HCT116 (cell line): ENCODE measurements around the gene MESD. TPM values are rescaled to one million over a fixed set of nuclear protein-coding genes. Genes with fewer than 3 reads are reported as not detected.

Experiments
- ATAC-seq: fragments of 200-7000 bp; cut with Tn5 transposase; 2 replicates; pipeline ENCODE4 v1.9.1; 2020; ENCODE audit warnings: mild to moderate bottlenecking, moderate library complexity
- BruUV-seq: library from RNA; stranded (reverse); fragments of 400-500 nt; replicated peaks from 2 replicates; lab custom pipeline; 2021; lab: Mats Ljungman, UMichigan
- CTCF ChIA-PET: fragments of 300-600 bp; sonication (Branson Sonifier 250); formaldehyde crosslinking; loops from one replicate; lab custom pipeline; 2021; ENCODE audit warnings: antibody characterized with exemption; lab: Charles Lee
- POLR2A ChIA-PET: fragments of 300-600, 350-600 bp; sonication (Branson Sonifier 250); formaldehyde crosslinking; loops from one replicate; lab custom pipeline; 2021; ENCODE audit warnings: antibody characterized with exemption; lab: Charles Lee
- RAD21 ChIA-PET, 2 experiments: fragments of 300-600 bp; sonication (Branson Sonifier 250); formaldehyde crosslinking; loops; one replicate each; lab custom pipeline; 2023; ENCODE audit warnings: low total read pairs in 2 of 2; ENCODE audit not compliant: uncharacterized antibody in 2 of 2, unreplicated experiment in 2 of 2, low non-redundant PET in 1 of 2; lab: Charles Lee
- DNase-seq: peaks from one replicate; pipeline ENCODE4 v3.0.0-alpha.2; 2010; ENCODE audit warnings: low read depth, low spot score
- H2AFZ ChIP-seq: fragments of 200-600 bp; shearing (Covaris generic), sonication (generic); 2 replicates; pipeline ENCODE4 v1.6.1; 2017; ENCODE audit warnings: low read depth, mixed run types, mixed read lengths, antibody characterized with exemption, low read length; ENCODE audit not compliant: poor library complexity, severe bottlenecking
- H3K27ac ChIP-seq: 2 replicates; pipeline ENCODE4 v1.5.1; 2012; ENCODE audit warnings: low read depth, low read length
- H3K27me3 ChIP-seq: fragments of 200-600 bp; sonication (generic); 2 replicates; pipeline ENCODE4 v1.6.1; 2016; ENCODE audit warnings: mixed run types, low read length, mixed read lengths; ENCODE audit not compliant: insufficient read depth
- H3K36me3 ChIP-seq, 2 experiments: fragments of 200-500 bp in 1 of 2; fragments of 200-600 bp in 1 of 2; sonication (Bioruptor generic) in 1 of 2; sonication (generic) in 1 of 2; 2 replicates each; pipeline versions ENCODE4 v1.5.1 to v1.6.1; 2014 to 2016; ENCODE audit warnings: low read length in 2 of 2, inconsistent platforms in 1 of 2, mixed read lengths in 1 of 2, mixed run types in 1 of 2; ENCODE audit not compliant: insufficient read depth in 2 of 2, control insufficient read depth in 1 of 2
- H3K4me1 ChIP-seq, 2 experiments: fragments of 200-600 bp in 1 of 2; sonication (generic) in 1 of 2; 2 replicates each; pipeline versions ENCODE4 v1.5.1 to v1.6.1; 2012 to 2017; ENCODE audit warnings: low read length in 2 of 2, inconsistent platforms in 1 of 2, mild to moderate bottlenecking in 1 of 2, mixed read lengths in 1 of 2, mixed run types in 1 of 2, moderate library complexity in 1 of 2; ENCODE audit not compliant: insufficient read depth in 2 of 2, control insufficient read depth in 1 of 2
- H3K4me2 ChIP-seq: fragments of 200-600 bp; sonication (generic); 2 replicates; pipeline ENCODE4 v1.6.1; 2017; ENCODE audit warnings: mixed run types, low read length, mixed read lengths
- H3K4me3 ChIP-seq, 2 experiments: fragments of 200-600 bp in 1 of 2; sonication (generic) in 1 of 2; replicated peaks in 1 of 2; 2 replicates each; pipeline ENCODE4 v1.5.1; 2011 to 2016; ENCODE audit warnings: low read length in 2 of 2, control low read depth in 1 of 2, low read depth in 1 of 2, mild to moderate bottlenecking in 1 of 2, mixed read lengths in 1 of 2, mixed run types in 1 of 2
- H3K79me2 ChIP-seq: fragments of 200-600 bp; sonication (generic); 2 replicates; pipeline ENCODE4 v1.6.1; 2017; ENCODE audit warnings: mild to moderate bottlenecking, mixed run types, low read length, moderate library complexity, mixed read lengths; ENCODE audit not compliant: insufficient read depth
- H3K9ac ChIP-seq: fragments of 200-600 bp; sonication (generic); 2 replicates; pipeline ENCODE4 v1.6.1; 2016; ENCODE audit warnings: low read length, mixed read lengths
- H3K9me2 ChIP-seq: fragments of 200-600 bp; sonication (generic), shearing (Covaris generic); 2 replicates; pipeline ENCODE4 v1.6.1; 2017; ENCODE audit warnings: mixed run types, mild to moderate bottlenecking, moderate library complexity; ENCODE audit not compliant: insufficient read depth
- H3K9me3 ChIP-seq, 2 experiments: fragments of 200-500 bp in 1 of 2; fragments of 200-600 bp in 1 of 2; sonication (Bioruptor generic) in 1 of 2; sonication (generic) in 1 of 2; 2 replicates each; pipeline ENCODE4 v1.6.1; 2014 to 2017; ENCODE audit warnings: low read length in 2 of 2, mixed read lengths in 2 of 2, inconsistent platforms in 1 of 2, low read depth in 1 of 2, mild to moderate bottlenecking in 1 of 2, mixed run types in 1 of 2, moderate library complexity in 1 of 2; ENCODE audit not compliant: control insufficient read depth in 1 of 2, insufficient read depth in 1 of 2
- H4K20me1 ChIP-seq: fragments of 200-600 bp; sonication (generic), shearing (Covaris generic); 2 replicates; pipeline ENCODE4 v1.6.1; 2017; ENCODE audit warnings: mixed run types, mild to moderate bottlenecking, moderate library complexity; ENCODE audit not compliant: insufficient read depth
- EGR1 ChIP-seq: IDR thresholded peaks from 2 replicates; pipeline ENCODE4 v1.6.1; 2012; ENCODE audit warnings: low read depth
- ELF1 ChIP-seq: IDR thresholded peaks from 2 replicates; pipeline ENCODE4 v1.6.1; 2012; ENCODE audit warnings: low read depth, borderline replicate concordance
- EZH2phosphoT487 ChIP-seq: fragments of 200-600 bp; IDR thresholded peaks from 2 replicates; pipeline ENCODE4 v1.6.1; 2018; ENCODE audit warnings: antibody characterized with exemption, borderline replicate concordance
- POLR2A ChIP-seq: IDR thresholded peaks from 2 replicates; pipeline ENCODE4 v1.7.0; 2011; ENCODE audit warnings: borderline replicate concordance; ENCODE audit not compliant: insufficient read depth, insufficient read length; ENCODE audit errors: extremely low read depth
- POLR2AphosphoS5 ChIP-seq: IDR thresholded peaks from 2 replicates; pipeline ENCODE4 v1.6.1; 2011; ENCODE audit warnings: mild to moderate bottlenecking, low read depth, low read length, moderate library complexity
- SIN3A ChIP-seq: IDR thresholded peaks from 2 replicates; pipeline ENCODE4 v1.6.1; 2012; ENCODE audit warnings: low read depth
- TCF7L2 ChIP-seq: IDR thresholded peaks from 2 replicates; pipeline ENCODE4 v1.7.0; 2011; ENCODE audit warnings: borderline replicate concordance, inconsistent platforms; ENCODE audit not compliant: insufficient read depth, insufficient read length; ENCODE audit errors: extremely low read depth
- YY1 ChIP-seq: IDR thresholded peaks from 2 replicates; pipeline ENCODE4 v1.6.1; 2011; ENCODE audit warnings: low read length, low read depth, moderate library complexity, mild to moderate bottlenecking; ENCODE audit not compliant: insufficient replicate concordance; ENCODE audit errors: extremely low read depth
- ZFX ChIP-seq: fragments of 450-650 bp; IDR thresholded peaks from 2 replicates; pipeline ENCODE4 v1.6.1; 2017
- intact Hi-C: fragments of 100-400 bp; cut with micrococcal nuclease; formaldehyde crosslinking; loops from 2 replicates; pipeline ENCODE4 v1.10.0; 2022
- total RNA-seq: library from RNA; stranded (reverse); gene quantifications from one replicate; pipeline ENCODE4 v1.2.1, GENCODE V29; 2021; ENCODE audit not compliant: unreplicated experiment
- TF ChIP-seq, protein P1 (sequence below): IDR thresholded peaks from 2 replicates; pipeline ENCODE4 v1.6.1; 2011; ENCODE audit warnings: mild to moderate bottlenecking, low read length, moderate library complexity; ENCODE audit not compliant: insufficient replicate concordance; ENCODE audit errors: extremely low read depth
- TF ChIP-seq, protein P2 (sequence below), 3 experiments: fragments of 200-600 bp in 1 of 3; sonication (generic) in 1 of 3; IDR thresholded peaks in 2 of 3; conservative IDR thresholded peaks in 1 of 3; 2 replicates each; pipeline ENCODE4 v1.5.1; 2012 to 2017; ENCODE audit warnings: low read depth in 2 of 3, low read length in 2 of 3, antibody characterized with exemption in 1 of 3, borderline replicate concordance in 1 of 3, control low read depth in 1 of 3, mild to moderate bottlenecking in 1 of 3, mixed read lengths in 1 of 3, mixed run types in 1 of 3, moderate library complexity in 1 of 3; ENCODE audit not compliant: insufficient read depth in 1 of 3

Gene MESD
- total RNA-seq, 1 experiment from 2014 or later: 22.5 TPM

DNA sequence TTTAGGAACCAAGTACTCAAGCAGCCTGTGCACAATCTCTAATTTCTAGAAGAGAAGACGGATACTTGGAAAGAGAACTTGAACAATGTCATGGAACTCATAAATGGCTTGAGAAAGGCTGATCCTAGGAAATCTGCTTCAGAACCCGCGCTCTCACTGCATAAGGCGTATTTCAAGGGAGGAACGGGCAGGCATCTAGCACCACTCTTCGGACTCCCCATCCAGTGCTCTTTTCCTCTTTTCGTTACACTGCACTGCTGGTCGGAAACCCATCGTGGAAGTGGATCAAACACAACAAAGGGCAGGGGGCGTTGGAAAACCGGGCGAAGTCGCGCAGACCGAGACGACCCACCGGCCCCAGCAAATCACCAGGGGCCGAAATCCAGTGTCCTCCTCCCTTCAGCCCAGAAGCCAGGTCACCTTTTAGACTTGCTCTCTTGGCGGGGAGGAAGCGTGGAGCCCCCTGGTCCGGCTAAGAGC is 10.6 kb upstream of the MESD start:
- peak overlapping the region; percentile 79 for H3K4me2 ChIP-seq
- H4K20me1 ChIP-seq: no peaks in the 10 kb centered on the region
- H3K9me2 ChIP-seq: no peaks in the 10 kb centered on the region
- intact Hi-C loops: loop anchor here (1.0 to 5.0 kb wide), 3 partner anchors 11 to 92 kb away; partner anchors contain the start of gene MESD
- POLR2A ChIA-PET: interaction anchor here (1.0 to 1.2 kb wide), 2 partner anchors 9 to 92 kb away, joined by 3 to 6 read pairs; no protein-coding TSS in a partner anchor
- peaks cover 43% of the 10 kb centered on the region for H3K79me2 ChIP-seq
- H2AFZ ChIP-seq: no peak overlapping the region
- H3K27me3 ChIP-seq: no peaks in the 10 kb centered on the region
- peaks cover 15 to 36% of the 10 kb centered on the region in 2 experiments for H3K4me1 ChIP-seq
- BruUV-seq: TSS peak; percentile 81
- H3K27ac ChIP-seq: peak overlapping the region; percentile 90
- CTCF ChIA-PET: interaction anchor here (1.4 to 2.9 kb wide), 2 partner anchors 9 to 266 kb away, joined by 3 to 18 read pairs; no protein-coding TSS in a partner anchor
- RAD21 ChIA-PET: interaction anchor here in 1 of 2 experiments (0.6 kb wide), 2 partner anchors 10 to 300 kb away, joined by 3 read pairs; no protein-coding TSS in a partner anchor
- peak; percentile 37 for ATAC-seq
- DNase-seq: no peak
- H3K36me3 ChIP-seq: peaks cover 0 to 7% of the 10 kb centered on the region in 2 experiments; a peak in 1 of 4 replicates
- TF ChIP-seq TCF7L2 (no peak), EZH2phosphoT487 (no peak), POLR2AphosphoS5 (no peak), ZFX (no peak), SIN3A (no peak), ELF1 (no peak), YY1 (no peak), EGR1 (no peak), POLR2A (no peak)
- TF ChIP-seq, protein P1, sequence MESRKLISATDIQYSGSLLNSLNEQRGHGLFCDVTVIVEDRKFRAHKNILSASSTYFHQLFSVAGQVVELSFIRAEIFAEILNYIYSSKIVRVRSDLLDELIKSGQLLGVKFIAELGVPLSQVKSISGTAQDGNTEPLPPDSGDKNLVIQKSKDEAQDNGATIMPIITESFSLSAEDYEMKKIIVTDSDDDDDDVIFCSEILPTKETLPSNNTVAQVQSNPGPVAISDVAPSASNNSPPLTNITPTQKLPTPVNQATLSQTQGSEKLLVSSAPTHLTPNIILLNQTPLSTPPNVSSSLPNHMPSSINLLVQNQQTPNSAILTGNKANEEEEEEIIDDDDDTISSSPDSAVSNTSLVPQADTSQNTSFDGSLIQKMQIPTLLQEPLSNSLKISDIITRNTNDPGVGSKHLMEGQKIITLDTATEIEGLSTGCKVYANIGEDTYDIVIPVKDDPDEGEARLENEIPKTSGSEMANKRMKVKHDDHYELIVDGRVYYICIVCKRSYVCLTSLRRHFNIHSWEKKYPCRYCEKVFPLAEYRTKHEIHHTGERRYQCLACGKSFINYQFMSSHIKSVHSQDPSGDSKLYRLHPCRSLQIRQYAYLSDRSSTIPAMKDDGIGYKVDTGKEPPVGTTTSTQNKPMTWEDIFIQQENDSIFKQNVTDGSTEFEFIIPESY: no peak
- TF ChIP-seq, protein P2, sequence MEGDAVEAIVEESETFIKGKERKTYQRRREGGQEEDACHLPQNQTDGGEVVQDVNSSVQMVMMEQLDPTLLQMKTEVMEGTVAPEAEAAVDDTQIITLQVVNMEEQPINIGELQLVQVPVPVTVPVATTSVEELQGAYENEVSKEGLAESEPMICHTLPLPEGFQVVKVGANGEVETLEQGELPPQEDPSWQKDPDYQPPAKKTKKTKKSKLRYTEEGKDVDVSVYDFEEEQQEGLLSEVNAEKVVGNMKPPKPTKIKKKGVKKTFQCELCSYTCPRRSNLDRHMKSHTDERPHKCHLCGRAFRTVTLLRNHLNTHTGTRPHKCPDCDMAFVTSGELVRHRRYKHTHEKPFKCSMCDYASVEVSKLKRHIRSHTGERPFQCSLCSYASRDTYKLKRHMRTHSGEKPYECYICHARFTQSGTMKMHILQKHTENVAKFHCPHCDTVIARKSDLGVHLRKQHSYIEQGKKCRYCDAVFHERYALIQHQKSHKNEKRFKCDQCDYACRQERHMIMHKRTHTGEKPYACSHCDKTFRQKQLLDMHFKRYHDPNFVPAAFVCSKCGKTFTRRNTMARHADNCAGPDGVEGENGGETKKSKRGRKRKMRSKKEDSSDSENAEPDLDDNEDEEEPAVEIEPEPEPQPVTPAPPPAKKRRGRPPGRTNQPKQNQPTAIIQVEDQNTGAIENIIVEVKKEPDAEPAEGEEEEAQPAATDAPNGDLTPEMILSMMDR (IDR thresholded peaks at IDR 0.05 in 2 of 3, conservative IDR thresholded peaks at IDR 0.05 in 1 of 3; ENCODE audit: borderline replicate concordance in 1 of 3, insufficient read depth in 1 of 3, low read depth in 2 of 3, low read length in 2 of 3): no peak
- TF ChIP-seq, all 23 proteins: peak for 0
- Histone ChIP-seq H3K9ac (peak overlapping the region; percentile 86), H3K9me3 (no peaks in the 10 kb centered on the region), H3K4me3 (peak overlapping the region; percentile 66 to 77)
